Breast epithelium (tissue), 3 donors: ENCODE results near the gene ASPDH.

Source experiments
- CTCF ChIP-seq, 3 donors: fragments of 450-650 bp; IDR thresholded peaks; one replicate each; pipeline ENCODE4 v1.5.1; 2016 to 2017; ENCODE audit warnings: antibody characterized with exemption in 3 of 3, mild to moderate bottlenecking in 3 of 3, moderate library complexity in 3 of 3
- POLR2A ChIP-seq: fragments of 450-650 bp; IDR thresholded peaks from one replicate; pipeline ENCODE4 v1.6.1; 2016; ENCODE audit warnings: antibody characterized with exemption, mild to moderate bottlenecking, moderate library complexity
- POLR2AphosphoS5 ChIP-seq, 3 donors: sonication (generic); formaldehyde crosslinking; IDR thresholded peaks; one replicate each; pipeline ENCODE4 v1.6.1; 2017; ENCODE audit warnings: antibody characterized with exemption in 3 of 3

GRCh38 chr19:50476907-50477238, 36.8 kb downstream of the ASPDH start:
- TF ChIP-seq POLR2A = no peak
- no peak for TF ChIP-seq CTCF (IDR thresholded peaks at IDR 0.05)
- no peak for TF ChIP-seq POLR2AphosphoS5 (IDR thresholded peaks at IDR 0.05)
